Measurements from ENCODE around the gene NPTX1. TPM values are rescaled to one million over a fixed set of nuclear protein-coding genes. Genes with fewer than 3 reads are reported as not detected.

Gene NPTX1
- total RNA-seq, 1 experiment from 2014 or later, result 0.07 TPM

- DNase-seq (ENCODE audit: low spot score), result no peak
- in situ Hi-C loops (cut with HindIII; ENCODE audit: low sequenced_read_pairs), result no loop called here
Measured at GRCh38 chr17:80504686-80505413, 28.4 kb upstream of the NPTX1 start.

DNA sequence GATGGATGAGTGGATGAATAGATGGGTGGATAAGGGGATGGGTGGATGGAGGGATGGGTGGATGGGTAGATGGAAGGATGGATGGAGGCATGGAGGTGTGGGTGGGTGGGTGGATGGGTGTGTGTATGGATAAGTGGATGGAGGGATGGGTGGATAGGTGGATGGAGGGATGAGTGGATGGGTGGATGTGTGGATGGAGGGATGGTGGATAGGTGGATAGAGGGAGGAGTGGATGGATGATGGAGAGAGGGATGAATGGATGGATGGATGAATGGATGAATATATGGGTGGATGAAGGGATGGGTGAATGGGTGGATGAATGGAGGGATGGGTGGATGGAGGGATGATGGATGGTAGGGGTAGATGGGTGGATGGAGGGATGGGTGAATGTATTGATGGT lies 27.5 kb upstream of the NPTX1 start:
- no peak for DNase-seq (ENCODE audit: low spot score)
- in situ Hi-C loops (cut with HindIII; ENCODE audit: low sequenced_read_pairs), result no loop called here

GRCh38 chr17:80503031-80503430 lies 26.6 kb upstream of the NPTX1 start:
- in situ Hi-C loops (cut with HindIII; ENCODE audit: low sequenced_read_pairs), result no loop called here
- DNase-seq (ENCODE audit: low spot score), result no peak

GRCh38 chr17:80502578-80502877 lies 26.1 kb upstream of the NPTX1 start:
- DNase-seq (ENCODE audit: low spot score), result no peak
- in situ Hi-C loops (cut with HindIII; ENCODE audit: low sequenced_read_pairs), result no loop called here

- no peak for DNase-seq (ENCODE audit: low spot score)
- in situ Hi-C loops (cut with HindIII; ENCODE audit: low sequenced_read_pairs), result no loop called here
Measured at GRCh38 chr17:80501741-80502577, 25.6 kb upstream of the NPTX1 start.

DNA sequence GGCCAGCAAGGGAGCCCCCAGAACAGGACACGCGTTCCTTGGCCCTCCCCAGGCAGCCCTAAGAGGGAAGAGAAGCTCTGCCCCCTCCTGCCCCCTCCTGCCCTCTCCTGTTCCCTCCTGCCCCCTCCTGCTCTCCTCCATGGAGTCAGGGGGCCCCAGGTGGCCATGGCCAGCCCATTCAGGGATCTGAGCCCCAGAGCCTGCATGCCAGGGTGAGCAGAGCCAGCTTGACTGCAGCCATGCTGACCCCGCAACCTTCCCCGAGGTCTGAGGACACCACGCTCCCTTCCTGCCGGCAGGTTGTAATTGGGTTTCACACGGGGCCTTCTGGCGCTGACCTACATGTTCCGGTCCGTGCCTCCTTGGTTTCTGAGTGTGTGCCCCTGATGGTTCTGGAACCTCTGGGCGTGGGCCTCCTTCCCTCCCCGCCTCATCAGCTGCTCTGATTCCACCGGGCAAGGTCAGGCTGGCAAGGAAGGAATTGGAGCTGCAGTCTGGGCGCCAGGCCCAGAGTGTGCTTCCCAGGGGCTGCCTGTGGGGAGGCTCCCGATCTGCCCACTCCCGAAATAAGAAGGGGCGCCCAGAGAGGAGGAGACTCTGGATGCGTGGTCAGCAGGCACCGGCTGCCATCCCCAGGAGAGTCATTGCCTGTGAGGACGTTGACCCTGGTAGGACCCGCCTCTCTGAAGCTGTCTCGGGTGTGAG lies 23.7 kb upstream of the NPTX1 start:
- in situ Hi-C loops (cut with HindIII; ENCODE audit: low sequenced_read_pairs), result no loop called here
- peak; percentile 44 for DNase-seq (ENCODE audit: low spot score)

DNA sequence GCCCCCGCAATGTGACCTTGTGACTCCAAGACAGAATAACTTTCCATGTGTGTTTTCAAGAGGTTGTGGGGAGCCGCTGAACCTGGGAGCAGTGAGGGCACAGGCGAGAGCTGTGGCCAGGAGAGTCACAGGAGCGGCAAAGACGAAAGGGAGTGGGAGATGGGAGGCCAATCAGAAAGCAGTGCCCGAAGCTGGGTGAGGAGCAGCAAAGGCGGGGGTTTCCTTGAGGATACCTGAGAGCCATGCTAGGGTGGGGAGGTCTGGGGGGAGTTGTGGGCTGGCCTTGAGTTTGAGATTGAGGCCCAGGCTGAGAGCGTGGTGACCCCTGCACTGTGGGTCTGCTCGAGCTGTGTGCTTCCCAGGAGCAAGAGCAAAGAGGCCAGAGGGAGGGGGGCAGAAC lies 23.2 kb upstream of the NPTX1 start:
- in situ Hi-C loops (cut with HindIII; ENCODE audit: low sequenced_read_pairs), result no loop called here
- DNase-seq (ENCODE audit: low spot score), result no peak

DNA sequence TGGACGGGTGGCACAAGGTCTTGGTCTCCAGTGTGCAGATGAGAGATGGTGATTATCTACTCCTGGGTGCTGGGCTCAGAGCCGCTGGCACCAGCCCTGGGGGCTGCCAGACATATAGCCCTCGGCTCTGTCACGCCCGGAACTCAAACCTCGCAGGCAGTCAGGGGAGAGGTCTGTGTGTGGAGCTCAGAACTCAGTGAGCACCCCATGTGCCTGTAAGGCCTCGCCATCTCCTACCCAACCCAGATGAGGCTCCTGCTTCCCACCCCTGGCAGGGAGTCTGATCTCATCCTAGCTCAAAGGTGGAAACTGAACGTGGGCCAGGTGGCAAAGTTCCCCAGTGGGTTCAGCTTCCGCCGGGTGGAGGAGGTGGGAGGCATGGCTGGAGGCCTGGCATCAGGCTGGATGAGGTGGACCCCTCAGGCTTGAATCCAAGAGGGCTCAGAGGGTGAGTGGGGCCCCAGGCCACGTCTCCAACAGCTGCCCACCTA lies 22.6 kb upstream of the NPTX1 start:
- DNase-seq (ENCODE audit: low spot score), result no peak
- in situ Hi-C loops (cut with HindIII; ENCODE audit: low sequenced_read_pairs), result no loop called here

DNA sequence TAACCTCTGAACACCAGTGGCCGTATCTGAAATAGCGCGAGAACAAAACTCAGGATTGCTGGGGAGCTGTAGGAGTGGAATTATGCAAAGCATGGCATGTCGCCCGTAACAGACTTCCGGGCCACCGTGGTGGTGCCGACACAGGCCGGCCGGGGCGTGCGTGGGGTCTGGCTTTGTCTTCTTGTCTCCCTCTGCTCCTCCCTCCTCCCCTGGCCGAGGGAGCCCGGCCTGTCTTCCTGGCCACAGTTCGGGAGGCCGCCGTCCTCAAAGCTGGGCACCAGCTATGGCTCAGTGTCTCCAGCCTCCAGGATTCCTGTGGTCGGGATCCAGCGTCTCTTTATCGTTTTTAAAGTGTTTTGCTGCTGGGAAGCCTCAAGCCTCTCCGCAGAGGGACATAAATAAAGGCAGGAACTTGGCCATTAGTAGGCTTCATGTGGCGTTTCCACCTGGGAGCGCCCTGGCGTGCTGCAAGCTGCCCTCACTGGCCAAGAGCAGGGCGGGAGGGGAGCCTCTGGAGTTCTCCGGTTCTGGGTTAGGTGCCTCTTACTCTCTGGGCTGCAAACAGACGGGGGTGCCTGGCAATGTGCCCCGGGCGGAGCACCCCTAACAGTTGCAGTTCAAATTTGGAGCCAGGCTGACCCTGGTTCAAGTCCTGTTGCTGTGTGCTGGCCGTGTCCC lies 22.0 kb upstream of the NPTX1 start:
- in situ Hi-C loops (cut with HindIII; ENCODE audit: low sequenced_read_pairs), result no loop called here
- peak; percentile 70 for DNase-seq (ENCODE audit: low spot score)

- DNase-seq (ENCODE audit: low spot score), result no peak
- in situ Hi-C loops (cut with HindIII; ENCODE audit: low sequenced_read_pairs), result no loop called here
Measured at GRCh38 chr17:80497726-80498241, 21.4 kb upstream of the NPTX1 start.

DNA sequence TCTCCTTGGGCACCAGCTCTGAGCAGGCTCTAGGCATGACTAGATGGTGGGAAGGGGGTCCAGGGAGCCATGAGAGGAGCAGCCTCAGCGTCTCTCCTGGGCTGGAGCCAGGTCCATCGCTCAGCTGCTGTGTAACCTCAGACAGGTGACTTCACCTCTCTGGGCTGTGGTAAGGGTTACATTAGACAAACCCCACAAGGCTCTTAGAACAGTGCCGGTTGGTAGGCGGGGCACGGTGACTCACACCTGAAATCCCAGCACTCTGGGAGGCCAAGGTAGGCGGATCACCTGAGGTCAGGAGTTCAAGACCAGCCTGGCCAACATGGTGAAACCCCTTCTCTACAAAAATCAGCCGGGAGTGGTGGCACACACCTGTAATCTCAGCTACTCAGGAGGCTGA lies 18.1 kb upstream of the NPTX1 start:
- no peak for DNase-seq (ENCODE audit: low spot score)
- in situ Hi-C loops (cut with HindIII; ENCODE audit: low sequenced_read_pairs), result no loop called here

- DNase-seq (ENCODE audit: low spot score), result no peak
- in situ Hi-C loops (cut with HindIII; ENCODE audit: low sequenced_read_pairs), result no loop called here
Measured at GRCh38 chr17:80492343-80493136, 16.1 kb upstream of the NPTX1 start.

DNA sequence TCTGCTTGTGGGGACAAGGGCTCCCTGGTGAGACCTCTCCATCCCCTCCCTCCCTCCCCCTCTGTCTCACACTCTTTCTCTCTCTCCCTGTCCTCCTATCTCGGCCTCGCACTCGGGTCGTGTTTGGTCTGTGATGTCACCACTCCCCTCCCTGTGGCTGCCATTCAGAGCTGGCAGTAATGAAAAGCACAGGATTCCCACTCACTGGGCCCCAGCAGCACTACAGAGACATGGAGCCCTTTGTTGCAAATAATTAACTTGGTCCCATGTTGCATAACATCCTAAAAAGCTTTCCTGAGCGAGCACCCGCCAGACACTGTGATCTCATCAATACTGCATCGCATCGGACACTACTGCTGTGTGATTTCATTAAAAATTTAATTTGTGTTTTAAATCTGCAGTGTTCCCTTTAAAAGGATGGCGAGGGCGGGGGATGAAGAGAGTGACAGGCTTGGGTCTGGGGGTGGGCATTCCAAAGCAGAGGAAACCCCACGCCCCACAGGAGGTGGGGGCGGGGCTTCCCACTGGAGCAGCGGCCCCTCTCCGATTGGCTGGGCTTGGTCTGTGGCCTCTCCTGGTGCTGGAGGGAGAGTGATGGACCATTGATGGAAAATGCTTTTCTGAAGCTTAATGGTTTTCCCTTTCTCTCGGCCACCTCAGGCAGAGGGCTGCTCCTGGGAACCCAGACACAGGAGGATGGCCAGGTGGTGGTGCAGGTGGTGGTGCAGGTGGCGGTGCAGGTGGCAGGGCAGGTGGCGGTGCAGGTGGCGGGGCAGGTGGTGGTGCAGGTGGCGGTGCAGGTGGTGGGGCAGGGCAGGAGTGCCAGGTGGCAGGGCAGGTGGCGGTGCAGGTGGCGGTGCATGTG lies 15.3 kb upstream of the NPTX1 start:
- no peak for DNase-seq (ENCODE audit: low spot score)
- in situ Hi-C loops (cut with HindIII; ENCODE audit: low sequenced_read_pairs), result no loop called here

DNA sequence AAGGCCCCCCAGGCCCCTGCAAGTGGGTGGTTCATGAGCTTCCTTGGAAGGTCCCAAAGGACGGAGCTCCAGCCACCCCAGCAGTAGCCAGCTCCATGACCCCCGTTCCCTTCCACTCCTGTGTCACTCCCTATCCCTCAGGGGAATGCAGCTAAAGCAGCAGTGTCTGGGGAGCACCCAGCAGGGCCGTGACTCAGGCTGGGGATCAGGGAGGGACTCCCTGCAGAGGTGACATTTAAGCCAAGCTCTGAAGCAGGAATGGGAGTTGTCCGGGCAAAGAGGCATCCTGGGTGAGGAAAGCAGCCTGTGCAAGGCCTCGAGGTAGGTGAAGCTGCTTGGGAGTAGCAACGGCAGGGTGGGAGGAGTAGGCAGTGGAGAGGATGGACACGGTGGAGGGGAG lies 11.1 kb upstream of the NPTX1 start:
- in situ Hi-C loops (cut with HindIII; ENCODE audit: low sequenced_read_pairs), result no loop called here
- DNase-seq (ENCODE audit: low spot score), result no peak

GRCh38 chr17:80486692-80487091 lies 10.3 kb upstream of the NPTX1 start:
- DNase-seq (ENCODE audit: low spot score), result no peak
- in situ Hi-C loops (cut with HindIII; ENCODE audit: low sequenced_read_pairs), result no loop called here

- in situ Hi-C loops (cut with HindIII; ENCODE audit: low sequenced_read_pairs), result no loop called here
- no peak for DNase-seq (ENCODE audit: low spot score)
Measured at GRCh38 chr17:80485846-80486245, 9.4 kb upstream of the NPTX1 start.

DNA sequence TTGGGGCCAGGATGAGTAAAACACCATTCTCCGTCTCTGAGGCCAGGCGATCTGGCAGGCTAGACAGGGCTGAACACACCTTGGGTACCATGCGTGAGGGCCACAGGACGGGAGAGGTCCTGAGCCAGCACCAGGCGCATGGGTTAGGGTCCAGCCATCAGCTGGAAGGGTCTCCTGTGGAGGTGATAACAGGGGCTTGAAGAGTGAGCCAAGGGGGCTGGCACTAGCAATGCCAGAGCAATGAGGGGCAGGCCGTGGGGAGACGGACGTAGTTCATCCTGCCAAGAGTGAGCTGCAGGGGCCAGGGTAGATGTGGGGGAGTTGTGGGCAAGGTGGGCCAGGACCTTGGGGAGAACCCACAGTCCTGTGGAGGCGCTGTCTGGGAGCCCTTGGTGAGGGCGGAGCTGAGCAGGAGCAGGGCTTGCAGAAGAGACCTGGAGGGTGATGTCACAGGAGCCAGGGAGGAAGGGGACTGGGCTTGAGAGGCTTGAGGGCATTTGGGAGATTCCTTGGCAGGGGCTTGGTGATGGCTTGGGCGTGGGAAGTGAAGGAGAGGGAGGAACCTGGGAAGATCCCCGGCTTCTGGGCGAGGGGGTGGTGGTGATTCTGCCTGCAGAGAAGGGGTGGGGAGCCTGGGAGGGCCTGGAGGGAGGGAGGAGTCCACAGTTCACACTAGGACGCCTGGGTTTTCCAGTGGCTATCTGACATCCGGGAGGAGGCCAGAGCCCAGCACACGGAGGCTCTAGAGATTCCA lies 6.3 kb upstream of the NPTX1 start:
- no peak for DNase-seq (ENCODE audit: low spot score)
- in situ Hi-C loops (cut with HindIII; ENCODE audit: low sequenced_read_pairs), result no loop called here
